H1 (cell line): Measurements from ENCODE around the gene SPATS2. TPM values are rescaled to one million over a fixed set of nuclear protein-coding genes. Genes with fewer than 3 reads are reported as not detected.

Source experiments
- SP4 ChIP-seq: IDR thresholded peaks from 2 replicates; pipeline ENCODE4 v1.6.1; 2012; ENCODE audit warnings: low read length, inconsistent platforms
- polyA plus RNA-seq, 7 experiments: library from polyadenylated mRNA; depleted of rRNA in 3 of 7; stranded (reverse) in 5 of 7; unstranded in 2 of 7; fragments of >200 nt in 5 of 7; fragments of 200-250 nt in 2 of 7; gene quantifications; 1 replicate in 5 of 7; 2 replicates in 1 of 7; 4 replicates in 1 of 7; pipeline versions ENCODE4 v1.2.1 to v1.2.3, GENCODE V29; 2011 to 2013; ENCODE audit warnings: missing spikeins in 2 of 7, mixed read lengths in 2 of 7
- total RNA-seq: library from RNA; stranded (reverse); fragmentation: NEBNext Ultra II Directional; extraction: Animal tissue kit (Norgen Biotek cat#: 25700); gene quantifications from 2 replicates; pipeline ENCODE4 v1.2.1, GENCODE V29; 2021
- TF ChIP-seq, protein P1 (sequence below): IDR thresholded peaks from 2 replicates; pipeline ENCODE4 v1.6.1; 2011; ENCODE audit warnings: low read length, improper control_type of control experiment

SPATS2 gene
- total and polyA plus RNA-seq, 2 of the 8 experiments (the other 6 are each of a cell fraction or from before 2014, with no cell fraction given) = 19.2 to 24.5 TPM

DNA sequence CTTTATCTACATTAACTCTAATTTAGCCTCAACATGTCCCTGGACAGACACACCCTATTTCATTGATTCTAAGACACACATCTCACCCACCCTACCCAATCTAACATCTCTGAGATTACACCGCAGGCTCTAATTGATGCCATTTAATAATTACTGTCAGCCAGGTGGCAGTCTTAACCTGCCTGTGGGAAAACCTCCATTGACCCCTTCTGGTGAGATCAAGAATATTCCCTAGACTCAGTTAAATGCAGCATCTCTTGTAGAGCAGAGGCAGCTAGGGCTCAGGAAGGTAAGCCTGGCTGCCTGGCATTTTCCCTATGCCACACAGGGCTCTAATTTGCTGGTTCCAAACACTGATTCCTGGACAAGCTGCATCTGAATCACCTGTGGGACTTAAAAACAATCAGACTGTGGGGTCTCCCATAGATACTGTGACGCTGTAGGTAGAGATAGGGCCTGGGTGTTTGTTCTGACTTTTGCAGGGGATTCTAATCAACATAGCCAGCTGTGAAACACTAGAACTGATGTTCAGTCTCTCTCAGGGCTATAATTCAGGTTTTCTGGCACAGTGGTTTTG, 186.3 kb downstream of the SPATS2 start (continued):
- no peak for TF ChIP-seq SP4
- TF ChIP-seq, protein P1, sequence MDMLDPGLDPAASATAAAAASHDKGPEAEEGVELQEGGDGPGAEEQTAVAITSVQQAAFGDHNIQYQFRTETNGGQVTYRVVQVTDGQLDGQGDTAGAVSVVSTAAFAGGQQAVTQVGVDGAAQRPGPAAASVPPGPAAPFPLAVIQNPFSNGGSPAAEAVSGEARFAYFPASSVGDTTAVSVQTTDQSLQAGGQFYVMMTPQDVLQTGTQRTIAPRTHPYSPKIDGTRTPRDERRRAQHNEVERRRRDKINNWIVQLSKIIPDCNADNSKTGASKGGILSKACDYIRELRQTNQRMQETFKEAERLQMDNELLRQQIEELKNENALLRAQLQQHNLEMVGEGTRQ = no peak
